A673 (cell line): ENCODE data around the gene PLEKHG4. TPM values are rescaled to one million over a fixed set of nuclear protein-coding genes. Genes with fewer than 3 reads are reported as not detected.

Experiments used
- BruUV-seq: library from RNA; stranded (reverse); fragments of 400-500 nt; replicated peaks from 2 replicates; lab custom pipeline; 2021; lab: Mats Ljungman, UMichigan
- CTCF ChIA-PET: fragments of 300-600 bp; sonication (Branson Sonifier 250); formaldehyde crosslinking; loops from one replicate; lab custom pipeline; 2022; ENCODE audit warnings: antibody characterized with exemption; lab: Charles Lee
- POLR2A ChIA-PET: fragments of 300-600 bp; sonication (Branson Sonifier 250); formaldehyde crosslinking; loops from one replicate; lab custom pipeline; 2022; ENCODE audit warnings: antibody characterized with exemption; ENCODE audit not compliant: low non-redundant PET; lab: Charles Lee
- DNase-seq: peaks from one replicate; pipeline ENCODE4 v3.0.0-alpha.2; 2015; ENCODE audit warnings: low spot score
- H3K27ac ChIP-seq: fragments of 200-600 bp; sonication (generic); 2 replicates; pipeline ENCODE4 v1.5.1; 2016; ENCODE audit warnings: mixed run types, low read depth, mild to moderate bottlenecking, mixed read lengths, antibody characterized with exemption, low read length; ENCODE audit not compliant: poor library complexity, severe bottlenecking
- H3K27me3 ChIP-seq: fragments of 200-600 bp; sonication (generic); replicated peaks from 2 replicates; pipeline ENCODE4 v1.6.1; 2017; ENCODE audit warnings: mixed run types, low read depth, mild to moderate bottlenecking, mixed read lengths, antibody characterized with exemption, low read length; ENCODE audit not compliant: insufficient read depth, poor library complexity
- H3K36me3 ChIP-seq: fragments of 200-600 bp; sonication (generic); 2 replicates; pipeline ENCODE4 v1.6.1; 2016; ENCODE audit warnings: mixed run types, mild to moderate bottlenecking, mixed read lengths, antibody characterized with exemption, low read length; ENCODE audit not compliant: insufficient read depth, poor library complexity, severe bottlenecking
- H3K4me1 ChIP-seq: fragments of 200-600 bp; sonication (generic); 2 replicates; pipeline ENCODE4 v1.6.1; 2017; ENCODE audit warnings: mixed run types, mild to moderate bottlenecking, mixed read lengths, antibody characterized with exemption, low read length; ENCODE audit not compliant: insufficient read depth, poor library complexity, severe bottlenecking
- H3K4me3 ChIP-seq: fragments of 200-600 bp; sonication (generic); 2 replicates; pipeline ENCODE4 v1.5.1; 2016; ENCODE audit warnings: low read depth, mixed run types, mild to moderate bottlenecking, mixed read lengths, low read length; ENCODE audit not compliant: poor library complexity, severe bottlenecking
- H3K9me3 ChIP-seq: fragments of 200-600 bp; sonication (generic); 2 replicates; pipeline ENCODE4 v1.6.1; 2016; ENCODE audit warnings: mixed run types, low read depth, mild to moderate bottlenecking, mixed read lengths, antibody characterized with exemption, low read length; ENCODE audit not compliant: poor library complexity, severe bottlenecking
- CTCF ChIP-seq: fragments of 300-800, 200-600 bp; sonication (generic); conservative IDR thresholded peaks from 2 replicates; pipeline ENCODE4 v1.5.1; 2017; ENCODE audit warnings: low read depth, mild to moderate bottlenecking, antibody characterized with exemption, low read length, moderate library complexity, mixed read lengths
- EZH2 ChIP-seq: fragments of 200-600 bp; sonication (generic); IDR thresholded peaks from 2 replicates; pipeline ENCODE4 v1.6.1; 2017; ENCODE audit warnings: borderline replicate concordance, low read depth, mild to moderate bottlenecking, mixed read lengths, antibody characterized with exemption, low read length; ENCODE audit not compliant: poor library complexity, severe bottlenecking
- intact Hi-C: fragments of 100-400 bp; cut with micrococcal nuclease; formaldehyde crosslinking; loops from one replicate; pipeline ENCODE4 v1.10.0; 2022; ENCODE audit not compliant: unreplicated experiment
- total RNA-seq: library from RNA; stranded (reverse); gene quantifications from 2 replicates; pipeline ENCODE4 v1.2.3, GENCODE V29; 2021

The PLEKHG4 gene
- total RNA-seq, 1 experiment from 2014 or later = 5.8 TPM

- Histone ChIP-seq H3K4me3 (no peak overlapping the region), H3K36me3 (no peaks in the 10 kb centered on the region), H3K27me3 (no peaks in the 10 kb centered on the region), H3K9me3 (no peaks in the 10 kb centered on the region), H3K27ac (no peak overlapping the region), H3K4me1 (no peaks in the 10 kb centered on the region)
- POLR2A ChIA-PET = no interaction called here
- TF ChIP-seq EZH2 (no peak), CTCF (no peak)
- no TSS peak for BruUV-seq
- CTCF ChIA-PET = no interaction called here
- no peak for DNase-seq
- intact Hi-C loops = no loop called here
Measured at GRCh38 chr16:67283039-67283825, 3.9 kb downstream of the PLEKHG4 start.

- intact Hi-C loops = no loop called here
- TF ChIP-seq EZH2 (no peak), CTCF (no peak)
- Histone ChIP-seq H3K4me1 (no peaks in the 10 kb centered on the region), H3K36me3 (no peaks in the 10 kb centered on the region), H3K4me3 (no peak overlapping the region), H3K27ac (no peak overlapping the region), H3K27me3 (no peaks in the 10 kb centered on the region), H3K9me3 (no peaks in the 10 kb centered on the region)
- no TSS peak for BruUV-seq
- no peak for DNase-seq
- CTCF ChIA-PET = no interaction called here
- POLR2A ChIA-PET = no interaction called here
Measured at GRCh38 chr16:67283826-67284555, 4.7 kb downstream of the PLEKHG4 start.

GRCh38 chr16:67284699-67285646 lies 5.6 kb downstream of the PLEKHG4 start:
- H3K27me3 ChIP-seq = no peaks in the 10 kb centered on the region
- DNase-seq = no peak
- no peaks in the 10 kb centered on the region for H3K36me3 ChIP-seq
- intact Hi-C loops = no loop called here
- CTCF ChIA-PET = interaction anchor here (0.6 kb wide), 1 partner anchor 295 kb away, joined by 6 read pairs; no protein-coding TSS in a partner anchor
- POLR2A ChIA-PET = no interaction called here
- no peak for TF ChIP-seq CTCF
- TF ChIP-seq EZH2 = no peak
- no peaks in the 10 kb centered on the region for H3K4me1 ChIP-seq
- BruUV-seq = no TSS peak
- H3K9me3 ChIP-seq = no peaks in the 10 kb centered on the region
- no peak overlapping the region for H3K4me3 ChIP-seq
- H3K27ac ChIP-seq = no peak overlapping the region
